ENCODE measurements around the gene PRRC2B.
"Not testable (repeated sequence)": the region's sequence is repeated elsewhere in the genome, so short reads cannot be mapped to it uniquely, and the experiment has no call there.

Gene PRRC2B

GRCh38 chr9:131530920-131531832 is 137.3 kb downstream of the PRRC2B start, which contains the start of gene UCK1:
TSS of gene UCK1 (minus strand) at chr9:131531263. CDS start at chr9:131531174, 89 bp downstream.
- H3K36me3 ChIP-seq (ENCODE audit: control insufficient read depth, insufficient read depth, low read length) = peaks cover 12% of the 10 kb centered on the region
- peaks cover 11% of the 10 kb centered on the region for H3K4me1 ChIP-seq (ENCODE audit: control insufficient read depth, insufficient read depth, low read length)
- H3K9ac ChIP-seq (ENCODE audit: low read length) = peak within 1 kb of the TSS; percentile 81
- no peaks in the 10 kb centered on the region for H3K9me3 ChIP-seq (ENCODE audit: control insufficient read depth, low read length)
- peak within 1 kb of the TSS; percentile 67 for H3K4me3 ChIP-seq (ENCODE audit: low read length)
- H3K27me3 ChIP-seq (ENCODE audit: control insufficient read depth, insufficient read depth, low read length) = no peaks in the 10 kb centered on the region

GRCh38 chr9:131534721-131535237 is 140.9 kb downstream of the PRRC2B start:
- peaks cover 6% of the 10 kb centered on the region for H3K4me1 ChIP-seq (ENCODE audit: control insufficient read depth, insufficient read depth, low read length)
- H3K27me3 ChIP-seq (ENCODE audit: control insufficient read depth, insufficient read depth, low read length) = peaks cover 6% of the 10 kb centered on the region
- H3K9ac ChIP-seq (ENCODE audit: low read length) = no peak overlapping the region
- H3K9me3 ChIP-seq (ENCODE audit: control insufficient read depth, low read length) = no peaks in the 10 kb centered on the region
- no peak overlapping the region for H3K4me3 ChIP-seq (ENCODE audit: low read length)
- no peaks in the 10 kb centered on the region for H3K36me3 ChIP-seq (ENCODE audit: control insufficient read depth, insufficient read depth, low read length)

- peaks cover 14% of the 10 kb centered on the region for H3K27me3 ChIP-seq (ENCODE audit: control insufficient read depth, insufficient read depth, low read length)
- H3K9ac ChIP-seq (ENCODE audit: low read length) = no peak overlapping the region
- no peaks in the 10 kb centered on the region for H3K9me3 ChIP-seq (ENCODE audit: control insufficient read depth, low read length)
- H3K4me1 ChIP-seq (ENCODE audit: control insufficient read depth, insufficient read depth, low read length) = no peaks in the 10 kb centered on the region
- no peak overlapping the region for H3K4me3 ChIP-seq (ENCODE audit: low read length)
- no peaks in the 10 kb centered on the region for H3K36me3 ChIP-seq (ENCODE audit: control insufficient read depth, insufficient read depth, low read length)
Measured at GRCh38 chr9:131537946-131538345, 144.1 kb downstream of the PRRC2B start.

DNA sequence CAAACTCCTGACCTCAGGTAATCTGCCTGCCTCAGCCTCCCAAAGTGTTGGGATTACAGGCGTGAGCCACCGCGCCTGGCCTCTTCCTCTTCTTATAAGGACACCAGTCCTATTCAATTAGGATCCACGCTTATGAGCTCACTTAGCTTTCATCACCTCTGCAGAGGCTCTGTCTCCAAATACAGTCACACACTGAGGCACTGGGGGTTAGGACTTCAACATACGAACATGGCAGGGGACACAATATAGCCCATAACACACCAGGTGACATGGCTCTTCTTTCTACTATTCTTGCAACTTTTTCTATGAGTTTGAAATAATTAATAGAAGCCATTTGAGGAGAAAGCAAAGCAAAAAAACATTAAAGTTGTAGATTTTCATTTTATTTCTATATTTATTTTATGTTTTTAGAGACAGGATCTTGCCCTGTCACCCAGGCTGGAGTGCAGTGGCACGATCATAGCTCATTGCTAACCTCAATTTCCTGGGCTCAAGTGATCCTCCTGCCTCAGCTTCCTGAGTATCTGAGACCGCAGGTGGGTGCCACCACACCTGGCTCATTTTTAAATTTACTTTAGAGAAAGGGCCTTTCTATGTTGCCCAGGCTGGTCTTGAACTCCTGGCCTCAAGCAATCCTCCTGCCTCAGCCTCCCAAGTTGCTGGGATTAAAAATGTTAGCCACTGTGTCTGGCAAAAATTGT is 145.5 kb downstream of the PRRC2B start:
- H3K4me3 ChIP-seq (ENCODE audit: low read length) = no peak overlapping the region
- H3K4me1 ChIP-seq (ENCODE audit: control insufficient read depth, insufficient read depth, low read length) = no peaks in the 10 kb centered on the region
- H3K36me3 ChIP-seq (ENCODE audit: control insufficient read depth, insufficient read depth, low read length) = no peaks in the 10 kb centered on the region
- H3K9ac ChIP-seq (ENCODE audit: low read length) = no peak overlapping the region
- peaks cover 17% of the 10 kb centered on the region for H3K27me3 ChIP-seq (ENCODE audit: control insufficient read depth, insufficient read depth, low read length)
- no peaks in the 10 kb centered on the region for H3K9me3 ChIP-seq (ENCODE audit: control insufficient read depth, low read length)

DNA sequence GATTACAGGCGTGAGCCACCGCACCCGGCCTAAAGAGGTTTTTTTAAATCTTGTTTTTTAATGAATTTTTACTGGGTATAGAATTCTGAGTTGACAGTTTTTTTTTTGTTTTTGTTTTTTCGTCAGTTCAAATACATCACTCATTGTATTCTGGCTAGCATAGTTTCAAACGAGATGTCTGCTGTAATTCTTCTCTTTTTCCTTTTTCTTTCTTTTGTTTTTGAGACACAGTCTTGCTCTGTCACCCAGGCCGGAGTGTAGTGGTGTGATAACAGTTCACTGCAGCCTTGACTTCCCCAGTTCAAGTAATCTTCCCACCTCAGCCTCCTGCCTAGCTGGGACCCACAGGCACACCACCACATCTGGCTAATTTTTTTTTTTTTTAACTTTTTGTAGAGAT is 149.3 kb downstream of the PRRC2B start:
- H3K4me3 ChIP-seq (ENCODE audit: low read length) = no peak overlapping the region
- H3K9ac ChIP-seq (ENCODE audit: low read length) = no peak overlapping the region
- no peaks in the 10 kb centered on the region for H3K9me3 ChIP-seq (ENCODE audit: control insufficient read depth, low read length)
- H3K36me3 ChIP-seq (ENCODE audit: control insufficient read depth, insufficient read depth, low read length) = no peaks in the 10 kb centered on the region
- peaks cover 11% of the 10 kb centered on the region for H3K4me1 ChIP-seq (ENCODE audit: control insufficient read depth, insufficient read depth, low read length)
- peaks cover 42% of the 10 kb centered on the region for H3K27me3 ChIP-seq (ENCODE audit: control insufficient read depth, insufficient read depth, low read length)

- Histone ChIP-seq H3K36me3 (ENCODE audit: control insufficient read depth, insufficient read depth, low read length) (no peaks in the 10 kb centered on the region), H3K4me1 (ENCODE audit: control insufficient read depth, insufficient read depth, low read length) (peaks cover 11% of the 10 kb centered on the region), H3K9me3 (ENCODE audit: control insufficient read depth, low read length) (no peaks in the 10 kb centered on the region), H3K4me3 (ENCODE audit: low read length) (no peak within 1 kb of the TSS), H3K9ac (ENCODE audit: low read length) (no peak within 1 kb of the TSS), H3K27me3 (ENCODE audit: control insufficient read depth, insufficient read depth, low read length) (peaks cover 52% of the 10 kb centered on the region)
Measured at GRCh38 chr9:131545003-131545785, 151.3 kb downstream of the PRRC2B start, which contains the start of gene PRRT1B. TSS of gene PRRT1B (plus strand) at chr9:131545523. CDS start at chr9:131545616, 93 bp downstream.

DNA sequence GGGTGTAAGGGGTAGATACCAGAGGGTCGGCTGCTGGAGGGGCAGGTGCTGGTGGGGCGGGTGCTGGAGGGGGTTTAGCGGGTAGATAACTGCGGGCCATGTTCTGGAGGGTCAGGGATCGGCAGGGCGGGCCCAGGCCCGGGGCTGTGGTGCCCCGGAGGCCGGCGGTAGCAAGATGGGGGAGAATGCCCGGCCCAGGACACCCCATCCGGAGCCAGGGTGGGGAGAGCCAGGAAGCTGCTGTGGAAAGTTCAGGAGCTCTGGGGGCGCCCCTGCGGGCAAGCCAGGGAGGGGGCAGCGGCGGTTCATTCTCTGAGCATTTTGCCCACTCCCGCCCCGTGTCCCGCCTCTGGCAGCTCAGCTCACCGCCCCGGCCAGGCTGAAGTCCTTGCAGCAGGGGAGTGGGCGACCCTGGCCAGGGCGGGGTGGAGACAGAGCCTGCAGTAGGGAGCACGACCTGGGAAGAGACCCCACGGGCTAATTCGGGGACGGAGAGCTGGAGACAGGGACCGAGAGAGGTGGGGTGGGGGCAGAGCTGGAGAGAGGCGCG is 152.0 kb downstream of the PRRC2B start:
- H3K9me3 ChIP-seq (ENCODE audit: control insufficient read depth, low read length) = no peaks in the 10 kb centered on the region
- no peaks in the 10 kb centered on the region for H3K36me3 ChIP-seq (ENCODE audit: control insufficient read depth, insufficient read depth, low read length)
- H3K9ac ChIP-seq (ENCODE audit: low read length) = no peak overlapping the region
- H3K4me3 ChIP-seq (ENCODE audit: low read length) = no peak overlapping the region
- peaks cover 47% of the 10 kb centered on the region for H3K27me3 ChIP-seq (ENCODE audit: control insufficient read depth, insufficient read depth, low read length)
- peaks cover 11% of the 10 kb centered on the region for H3K4me1 ChIP-seq (ENCODE audit: control insufficient read depth, insufficient read depth, low read length)

- peaks cover 11% of the 10 kb centered on the region for H3K4me1 ChIP-seq (ENCODE audit: control insufficient read depth, insufficient read depth, low read length)
- H3K27me3 ChIP-seq (ENCODE audit: control insufficient read depth, insufficient read depth, low read length) = peaks cover 47% of the 10 kb centered on the region
- H3K9ac ChIP-seq (ENCODE audit: low read length) = no peak overlapping the region
- no peaks in the 10 kb centered on the region for H3K36me3 ChIP-seq (ENCODE audit: control insufficient read depth, insufficient read depth, low read length)
- H3K9me3 ChIP-seq (ENCODE audit: control insufficient read depth, low read length) = no peaks in the 10 kb centered on the region
- H3K4me3 ChIP-seq (ENCODE audit: low read length) = no peak overlapping the region
Measured at GRCh38 chr9:131546336-131547084, 152.6 kb downstream of the PRRC2B start.

- H3K9me3 ChIP-seq (ENCODE audit: control insufficient read depth, low read length); H3K9ac ChIP-seq (ENCODE audit: low read length); H3K4me3 ChIP-seq (ENCODE audit: low read length); H3K36me3 ChIP-seq (ENCODE audit: control insufficient read depth, insufficient read depth, low read length): not testable (repeated sequence)
- peaks cover 11% of the 10 kb centered on the region for H3K4me1 ChIP-seq (ENCODE audit: control insufficient read depth, insufficient read depth, low read length)
- peaks cover 62% of the 10 kb centered on the region for H3K27me3 ChIP-seq (ENCODE audit: control insufficient read depth, insufficient read depth, low read length)
Measured at GRCh38 chr9:131549186-131549585, 155.3 kb downstream of the PRRC2B start.

Measured in mucosa of stomach (tissue), 1 donor.